Upper lobe of left lung (tissue), 4 donors: Measurements from ENCODE around the gene CYP4A22.
"Not testable (repeated sequence)": the region's sequence is repeated elsewhere in the genome, so short reads cannot be mapped to it uniquely, and the experiment has no call there.

ENCODE experiments used
- CTCF ChIP-seq, 6 experiments: fragments of 450-650 bp in 4 of 6; fragments of 200-600 bp in 2 of 6; sonication (generic) in 2 of 6; IDR thresholded peaks; one replicate each; pipeline ENCODE4 v1.5.1; 2016 to 2019; ENCODE audit warnings: antibody characterized with exemption in 6 of 6
- POLR2A ChIP-seq, 4 donors: fragments of 450-650 bp; IDR thresholded peaks; one replicate each; pipeline ENCODE4 v1.5.1; 2016 to 2017; ENCODE audit warnings: antibody characterized with exemption in 4 of 4, mild to moderate bottlenecking in 2 of 4

GRCh38 chr1:47157957-47158356 is 20.7 kb downstream of the CYP4A22 start:
- TF ChIP-seq CTCF, POLR2A (IDR thresholded peaks at IDR 0.05): not testable (repeated sequence)
